ENCODE measurements around the gene TSSK3.

TSSK3 gene

GRCh38 chr1:32405672-32406467 lies 43.5 kb downstream of the TSSK3 start:
- no peak for DNase-seq

- DNase-seq: no peak
These were observed 44.3 kb downstream of the TSSK3 start for GRCh38 chr1:32406629-32407111.

GRCh38 chr1:32411261-32411660 lies 48.9 kb downstream of the TSSK3 start:
- DNase-seq: no peak

GRCh38 chr1:32413507-32414185 lies 51.3 kb downstream of the TSSK3 start:
- peak; percentile 76 for DNase-seq
